K562 (cell line): ENCODE results near the gene SPRY2.

Experiments
- ETV5 ChIP-seq: sonication (generic); formaldehyde crosslinking; IDR thresholded peaks from 2 replicates; pipeline ENCODE4 v1.4.0; 2020; ENCODE audit warnings: low read depth, mild to moderate bottlenecking, missing genetic modification reagents
- KDM4B ChIP-seq, 2 experiments: fragments of 450-650 bp in 1 of 2; sonication (generic) in 1 of 2; IDR thresholded peaks; 2 replicates each; pipeline ENCODE4 v1.6.1; 2016 to 2017; ENCODE audit warnings: borderline replicate concordance in 2 of 2, antibody characterized with exemption in 1 of 2, low read depth in 1 of 2, mild to moderate bottlenecking in 1 of 2
- MAX ChIP-seq: sonication (generic); formaldehyde crosslinking; IDR thresholded peaks from 2 replicates; pipeline ENCODE4 v1.9.0; 2022; ENCODE audit warnings: mild to moderate bottlenecking, missing genetic modification reagents
- NRF1 ChIP-seq, 2 experiments: fragments of 450-650 bp; IDR thresholded peaks in 1 of 2; conservative IDR thresholded peaks in 1 of 2; 2 replicates each; pipeline ENCODE4 v1.6.1; 2014; ENCODE audit warnings: mild to moderate bottlenecking in 2 of 2
- TOE1 ChIP-seq, 2 experiments: fragments of 450-650 bp in 1 of 2; sonication (generic) in 1 of 2; formaldehyde crosslinking in 1 of 2; IDR thresholded peaks; 2 replicates each; pipeline versions ENCODE4 v1.7.1 to v1.8.0; 2016 to 2022; ENCODE audit warnings: borderline replicate concordance in 2 of 2, mild to moderate bottlenecking in 2 of 2, antibody characterized with exemption in 1 of 2, inconsistent platforms in 1 of 2, low read depth in 1 of 2, missing genetic modification reagents in 1 of 2, moderate library complexity in 1 of 2

- TF ChIP-seq NRF1 (conservative IDR thresholded peaks at IDR 0.05 in 1 of 2, IDR thresholded peaks at IDR 0.05 in 1 of 2) (no peak), ETV5 (no peak), TOE1 (IDR thresholded peaks at IDR 0.05; ENCODE audit: borderline replicate concordance) (no peak), TOE1 (CRISPR knock-in tag; IDR thresholded peaks at IDR 0.05; ENCODE audit: borderline replicate concordance, low read depth) (no peak), MAX (CRISPR knock-in tag) (no peak; the same call in 1 of the 2 replicates), KDM4B (IDR thresholded peaks at IDR 0.05; ENCODE audit: borderline replicate concordance in 2 of 2, low read depth in 1 of 2) (peak in 1 of 2 experiments; percentile 79; a peak in 1 of 4 replicates)
Observed at GRCh38 chr13:80338781-80339562, 2.0 kb downstream of the SPRY2 start.
